KOPT-K1 (cell line): ENCODE data around the gene LAD1.

ENCODE experiments used
- H3K27ac ChIP-seq: fragments of 200-600 bp; sonication (generic); 2 replicates; pipeline ENCODE4 v1.5.1; 2016; ENCODE audit warnings: antibody characterized with exemption, mild to moderate bottlenecking, low read depth, low read length; ENCODE audit not compliant: poor library complexity, severe bottlenecking
- H3K36me3 ChIP-seq: fragments of 200-600 bp; sonication (generic); 2 replicates; pipeline ENCODE4 v1.5.1; 2017; ENCODE audit warnings: antibody characterized with exemption, mild to moderate bottlenecking, low read length, moderate library complexity; ENCODE audit not compliant: insufficient read depth
- H3K9me3 ChIP-seq: fragments of 200-600 bp; sonication (generic); 2 replicates; pipeline ENCODE4 v1.5.1; 2017; ENCODE audit warnings: antibody characterized with exemption, low read length, mild to moderate bottlenecking; ENCODE audit not compliant: insufficient read depth, poor library complexity, severe bottlenecking

Gene LAD1

DNA sequence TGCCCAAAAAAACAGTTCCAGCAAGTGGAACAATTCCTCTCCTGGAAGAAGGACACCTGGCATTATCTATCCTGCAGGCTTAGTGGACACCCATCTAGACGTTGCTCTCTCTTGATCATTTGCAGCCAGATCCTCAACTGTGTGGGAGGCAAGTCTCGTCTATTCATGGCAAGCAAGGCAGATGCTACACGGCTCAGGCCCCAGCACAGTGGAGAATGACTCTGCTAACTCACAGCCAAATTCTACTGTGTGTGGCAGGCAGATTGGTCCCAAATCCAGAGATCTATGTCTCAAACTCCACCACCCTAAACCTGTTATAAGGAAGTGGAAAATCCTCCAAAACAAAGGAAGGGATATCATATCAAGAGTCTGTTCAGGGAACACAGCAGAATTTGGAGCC is 28.6 kb downstream of the LAD1 start:
- no peaks in the 10 kb centered on the region for H3K36me3 ChIP-seq
- no peak overlapping the region for H3K27ac ChIP-seq
- H3K9me3 ChIP-seq = no peaks in the 10 kb centered on the region

DNA sequence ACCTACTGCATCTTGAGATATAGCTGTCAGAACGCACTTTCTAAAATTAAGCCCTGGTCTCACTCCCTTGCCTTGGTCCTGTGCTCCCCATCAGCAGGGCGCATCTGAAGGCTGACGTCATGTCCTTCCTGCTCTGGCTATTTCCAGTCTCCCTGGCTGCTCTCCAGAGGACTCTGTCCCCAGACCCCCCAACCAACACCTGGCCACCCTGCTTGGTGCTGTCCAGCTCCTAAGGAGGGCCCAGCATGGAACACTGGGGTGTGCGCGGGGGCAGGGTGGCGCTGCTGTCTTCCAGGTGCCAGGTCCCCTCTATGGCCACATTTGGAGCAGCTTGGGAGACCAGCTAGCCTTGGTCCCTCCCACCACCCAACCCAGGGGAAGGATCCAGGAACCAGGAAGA is 29.9 kb downstream of the LAD1 start:
- Histone ChIP-seq H3K9me3 (no peaks in the 10 kb centered on the region), H3K36me3 (no peaks in the 10 kb centered on the region), H3K27ac (no peak overlapping the region)

DNA sequence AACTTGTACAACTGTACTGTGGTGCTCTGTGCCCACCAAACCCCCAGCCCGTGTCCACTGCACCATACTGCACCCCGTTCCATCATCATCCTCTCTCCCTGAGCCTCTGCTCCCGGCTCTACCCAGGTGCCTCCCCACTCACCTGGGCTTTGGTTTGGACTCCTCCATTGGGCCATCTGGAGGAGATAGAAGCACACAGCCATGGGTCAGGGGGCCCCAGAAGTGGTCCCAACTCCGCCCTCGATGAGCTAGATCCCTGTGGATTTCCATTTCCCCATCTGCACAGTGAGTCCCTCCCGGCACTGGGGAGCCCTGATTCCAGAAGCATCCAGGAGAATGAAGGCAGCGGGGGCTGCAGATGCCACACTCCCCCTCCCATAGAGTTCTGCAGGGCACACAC is 32.4 kb downstream of the LAD1 start:
- H3K27ac ChIP-seq = no peak overlapping the region
- no peaks in the 10 kb centered on the region for H3K9me3 ChIP-seq
- no peaks in the 10 kb centered on the region for H3K36me3 ChIP-seq

DNA sequence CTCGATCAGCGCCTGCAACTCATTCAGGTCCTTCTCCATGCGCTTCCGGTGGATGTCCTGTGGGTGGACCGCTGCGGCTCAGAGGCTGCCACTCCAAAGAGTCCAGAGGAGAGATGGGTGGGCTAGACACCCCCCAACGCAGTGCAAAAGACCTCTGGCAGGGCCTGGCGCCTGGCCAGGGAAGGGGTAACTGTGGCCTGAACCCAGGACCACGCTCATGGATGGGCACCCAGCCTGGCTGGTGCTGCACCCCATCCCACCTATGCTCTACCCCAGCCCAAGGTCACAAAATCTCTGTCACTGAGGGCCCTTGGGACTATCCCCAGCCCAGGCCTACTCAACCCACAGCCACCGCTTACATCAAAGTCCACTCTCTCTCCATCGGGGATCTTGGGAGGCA is 33.9 kb downstream of the LAD1 start:
- Histone ChIP-seq H3K27ac (no peak overlapping the region), H3K36me3 (no peaks in the 10 kb centered on the region), H3K9me3 (no peaks in the 10 kb centered on the region)

DNA sequence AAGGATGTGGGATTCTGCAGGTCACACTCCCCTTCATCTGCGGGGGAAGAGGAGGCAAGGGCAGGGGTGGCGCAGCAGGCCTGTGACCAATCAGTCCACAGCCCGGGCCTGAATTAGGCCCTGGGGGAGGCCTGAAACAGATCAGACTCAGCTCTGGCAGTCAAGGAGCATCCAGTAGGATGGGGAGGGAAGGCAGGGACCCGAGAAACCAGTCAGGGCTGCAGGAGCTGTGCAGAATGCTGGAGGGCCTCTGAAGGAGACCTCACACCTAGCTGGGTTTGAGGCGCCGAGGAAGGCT is 34.4 kb downstream of the LAD1 start:
- no peaks in the 10 kb centered on the region for H3K9me3 ChIP-seq
- no peak overlapping the region for H3K27ac ChIP-seq
- H3K36me3 ChIP-seq = no peaks in the 10 kb centered on the region

DNA sequence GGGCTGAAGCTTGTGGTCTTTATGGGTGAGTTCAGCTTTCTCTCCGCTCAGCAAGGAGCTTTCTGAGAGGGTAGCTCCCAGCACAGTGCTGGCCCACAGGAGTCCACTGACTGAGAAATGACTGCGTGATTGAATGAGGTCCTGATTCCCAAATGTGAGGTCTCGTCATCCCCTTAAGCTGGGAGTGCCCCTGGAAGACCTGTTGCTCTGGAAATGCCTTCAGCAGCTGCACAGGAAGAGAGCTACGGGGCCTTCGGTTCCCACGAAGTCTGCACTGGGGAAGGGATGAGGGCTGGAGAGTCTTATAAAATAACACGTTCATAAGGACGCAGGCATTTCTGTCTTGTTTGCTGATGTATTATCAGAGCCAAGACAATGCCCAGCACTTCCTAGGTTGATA is 35.7 kb downstream of the LAD1 start:
- no peaks in the 10 kb centered on the region for H3K36me3 ChIP-seq
- H3K27ac ChIP-seq = no peak overlapping the region
- no peaks in the 10 kb centered on the region for H3K9me3 ChIP-seq

DNA sequence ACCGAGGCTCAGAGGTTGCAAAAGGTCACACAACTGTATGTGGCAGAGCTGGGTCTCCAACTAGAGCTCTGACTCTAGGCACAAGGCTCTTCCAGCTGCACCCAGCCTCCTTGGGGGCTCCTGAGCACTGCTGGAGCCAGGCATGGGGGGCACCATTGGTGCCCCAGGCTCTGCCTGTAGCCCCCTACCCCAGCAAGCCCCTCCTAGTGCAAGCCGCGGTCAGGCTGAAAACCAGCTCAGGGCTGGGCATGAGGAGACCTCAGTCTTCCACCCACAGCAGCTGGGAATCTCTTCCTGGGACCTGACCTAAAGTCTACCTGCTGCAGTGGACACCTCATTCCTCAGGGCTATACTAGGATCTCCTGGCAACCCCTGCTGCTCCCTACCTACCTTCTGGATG is 36.2 kb downstream of the LAD1 start:
- Histone ChIP-seq H3K9me3 (no peaks in the 10 kb centered on the region), H3K27ac (no peak overlapping the region), H3K36me3 (no peaks in the 10 kb centered on the region)

DNA sequence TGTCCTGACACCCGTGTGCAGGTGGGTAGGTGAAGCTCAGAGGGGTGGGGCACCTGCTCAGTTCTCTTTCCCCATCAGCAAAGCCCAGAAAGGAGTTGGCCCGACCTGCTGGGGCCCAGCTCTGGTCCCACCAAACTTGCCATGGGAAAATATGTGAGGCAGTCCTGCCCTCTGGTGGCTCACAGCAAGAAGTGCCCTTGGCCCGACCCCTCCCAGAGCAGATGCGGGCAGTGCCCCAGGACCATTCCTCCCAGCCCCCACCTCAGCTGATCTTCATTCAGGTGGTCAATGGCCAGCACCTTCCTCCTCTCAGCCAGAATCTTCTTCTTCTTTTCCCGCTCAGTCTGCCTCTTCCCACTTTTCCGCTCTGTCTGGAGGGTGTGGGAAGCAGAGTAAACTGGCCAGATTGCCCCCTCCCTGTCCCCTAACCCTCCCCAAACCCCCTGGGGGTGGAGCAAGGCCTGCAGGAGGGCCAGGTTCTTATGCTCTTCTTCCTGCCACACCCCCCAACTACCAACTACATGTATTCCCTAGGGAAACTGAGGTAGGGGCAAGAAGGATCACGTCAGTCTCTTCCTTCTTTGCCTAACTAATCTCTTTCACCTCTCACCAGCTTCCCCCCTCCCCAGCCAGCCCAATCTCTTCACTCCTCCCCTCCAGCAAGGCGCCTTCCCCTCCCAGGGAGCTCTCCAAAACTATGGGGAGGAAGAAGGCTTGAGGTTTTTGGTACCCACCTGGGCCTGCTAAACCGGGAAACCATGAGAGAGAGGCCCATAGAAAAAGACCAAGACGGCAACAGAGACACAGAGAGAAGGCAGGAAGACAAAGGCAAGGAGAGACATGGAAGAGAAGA is 37.2 kb downstream of the LAD1 start:
- H3K9me3 ChIP-seq = no peaks in the 10 kb centered on the region
- no peak overlapping the region for H3K27ac ChIP-seq
- no peaks in the 10 kb centered on the region for H3K36me3 ChIP-seq

DNA sequence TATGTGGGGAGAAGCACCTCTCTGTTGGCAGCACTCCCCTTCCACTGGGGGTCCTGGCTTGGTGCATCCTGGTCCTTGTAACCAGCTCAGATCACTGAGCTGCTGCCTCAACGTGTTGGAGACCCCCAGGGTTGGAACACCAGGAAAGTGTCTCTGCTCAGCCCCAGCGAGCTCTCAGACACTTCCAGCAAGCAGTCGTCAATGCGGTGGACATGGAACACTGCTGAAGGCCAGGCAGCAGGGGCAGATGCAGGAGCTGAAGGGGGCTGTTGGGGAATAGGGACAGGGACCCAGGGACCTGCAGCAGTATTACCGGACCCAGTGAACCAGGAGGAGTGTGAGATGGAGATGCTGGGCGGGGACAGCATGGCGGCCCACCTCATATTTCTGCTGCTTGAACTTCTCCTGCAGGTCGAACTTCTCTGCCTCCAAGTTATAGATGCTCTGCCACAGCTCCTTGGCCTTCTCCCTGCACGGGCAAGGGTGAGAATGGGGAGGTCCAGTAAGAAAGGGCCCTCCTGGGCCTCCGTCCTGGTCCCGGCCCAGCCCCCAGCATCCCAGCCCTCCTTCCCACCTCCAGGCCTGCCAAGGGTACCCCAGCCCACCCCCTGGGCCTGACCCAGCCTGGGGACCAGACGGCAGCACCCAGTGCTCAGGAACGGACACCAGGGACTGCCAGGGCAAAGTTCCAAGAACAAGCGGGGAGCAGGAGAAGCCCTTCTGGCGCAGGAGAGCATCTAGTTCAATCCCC is 38.0 kb downstream of the LAD1 start:
- Histone ChIP-seq H3K9me3 (no peaks in the 10 kb centered on the region), H3K27ac (no peak overlapping the region), H3K36me3 (no peaks in the 10 kb centered on the region)

DNA sequence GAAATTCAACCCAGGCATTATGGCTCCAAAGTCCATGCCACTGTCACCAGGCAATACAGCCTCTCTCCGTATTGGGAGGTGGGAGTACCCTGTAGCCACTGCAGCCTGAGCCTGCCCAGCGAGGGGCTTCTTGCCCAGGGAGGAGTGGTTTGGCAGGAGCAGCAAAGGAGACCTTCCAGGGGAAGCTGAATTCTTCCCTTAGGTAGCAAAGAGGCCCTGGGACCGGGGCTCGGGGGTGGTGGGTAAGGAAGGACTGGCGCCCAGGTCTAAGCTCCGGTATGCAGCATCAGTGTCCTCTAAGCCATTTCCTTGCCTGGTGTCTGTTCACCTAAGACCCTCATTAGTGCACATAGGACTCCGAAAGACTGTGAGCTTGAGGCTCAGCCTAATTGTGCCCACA is 38.6 kb downstream of the LAD1 start:
- Histone ChIP-seq H3K27ac (no peak overlapping the region), H3K36me3 (no peaks in the 10 kb centered on the region), H3K9me3 (no peaks in the 10 kb centered on the region)

DNA sequence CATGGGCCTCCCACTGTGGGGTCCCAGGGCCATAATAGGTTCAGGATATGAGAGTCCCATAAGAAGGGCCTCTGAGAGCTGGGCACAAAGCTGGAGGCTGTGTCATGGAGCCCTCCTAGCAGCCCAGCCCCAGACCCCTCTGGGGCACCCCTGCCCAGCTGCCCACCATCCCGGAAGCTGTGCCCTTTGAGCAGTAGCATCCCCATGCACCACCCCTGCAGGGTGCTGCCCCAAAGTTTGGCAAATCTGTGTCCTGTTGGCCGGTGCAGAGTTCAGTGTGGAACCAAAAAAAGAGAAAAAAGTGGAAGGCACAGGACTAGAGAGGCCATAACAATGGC is 39.3 kb downstream of the LAD1 start:
- no peaks in the 10 kb centered on the region for H3K36me3 ChIP-seq
- no peak overlapping the region for H3K27ac ChIP-seq
- H3K9me3 ChIP-seq = no peaks in the 10 kb centered on the region

DNA sequence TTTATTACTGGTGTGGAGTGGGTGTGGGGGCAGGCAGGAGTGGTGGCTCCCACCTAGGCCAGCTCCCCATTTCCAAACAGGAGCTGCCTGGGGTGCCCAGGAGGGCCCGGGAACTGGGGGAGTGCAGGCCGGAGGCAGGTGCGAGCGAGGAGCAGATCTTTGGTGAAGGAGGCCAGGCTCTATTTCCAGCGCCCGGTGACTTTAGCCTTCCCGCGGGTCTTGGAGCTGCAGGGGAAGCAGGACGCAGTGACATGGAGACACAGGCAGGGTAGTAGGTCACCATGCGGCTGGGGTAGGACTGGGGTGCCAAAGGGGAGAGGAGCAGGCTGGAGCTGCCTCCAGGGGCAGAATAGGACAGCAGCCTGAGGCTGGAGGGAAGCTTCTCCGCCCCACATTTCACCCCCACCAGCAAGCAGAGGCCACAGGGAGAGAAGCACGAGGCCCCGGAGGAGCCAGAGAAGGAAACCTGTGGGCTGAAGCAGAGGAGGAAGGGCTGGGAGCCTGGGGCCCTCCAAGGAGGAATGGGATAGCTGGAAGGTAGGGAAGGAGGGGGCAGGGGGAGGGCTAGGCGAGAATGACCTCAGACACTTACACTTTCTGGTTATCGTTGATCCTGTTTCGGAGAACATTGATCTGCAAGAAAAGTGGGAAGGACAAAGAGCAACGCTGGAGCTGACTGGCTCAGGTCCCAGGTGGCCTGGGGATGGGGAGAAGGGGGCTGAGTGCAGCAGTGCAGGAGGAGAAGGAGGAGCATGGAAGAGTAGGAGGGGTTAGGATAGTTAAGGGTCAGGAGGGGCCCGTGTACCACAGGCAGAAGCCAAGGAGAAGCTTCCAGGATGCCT is 39.9 kb downstream of the LAD1 start:
- H3K27ac ChIP-seq = no peak overlapping the region
- H3K9me3 ChIP-seq = no peaks in the 10 kb centered on the region
- H3K36me3 ChIP-seq = no peaks in the 10 kb centered on the region

DNA sequence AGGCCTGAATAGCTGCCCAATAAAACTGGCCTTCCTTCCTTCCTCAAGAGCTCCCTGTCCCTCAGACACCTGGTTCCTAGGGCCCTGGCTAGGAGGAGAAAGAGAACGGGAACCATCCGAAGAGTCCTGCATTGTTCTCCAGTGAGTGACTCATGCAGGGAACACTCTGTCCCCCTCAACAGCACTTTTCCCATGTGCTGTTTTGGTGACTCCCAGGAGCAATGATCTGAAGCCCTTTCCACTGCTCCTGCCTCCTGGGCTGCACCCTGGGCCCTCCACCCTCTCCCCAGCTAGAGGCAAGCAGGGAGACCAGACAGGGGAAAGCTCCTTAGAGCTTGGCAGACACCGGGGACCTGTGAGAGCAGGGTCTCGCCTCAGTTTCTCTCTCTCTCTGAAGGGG is 40.5 kb downstream of the LAD1 start:
- Histone ChIP-seq H3K9me3 (no peaks in the 10 kb centered on the region), H3K36me3 (no peaks in the 10 kb centered on the region), H3K27ac (no peak overlapping the region)

DNA sequence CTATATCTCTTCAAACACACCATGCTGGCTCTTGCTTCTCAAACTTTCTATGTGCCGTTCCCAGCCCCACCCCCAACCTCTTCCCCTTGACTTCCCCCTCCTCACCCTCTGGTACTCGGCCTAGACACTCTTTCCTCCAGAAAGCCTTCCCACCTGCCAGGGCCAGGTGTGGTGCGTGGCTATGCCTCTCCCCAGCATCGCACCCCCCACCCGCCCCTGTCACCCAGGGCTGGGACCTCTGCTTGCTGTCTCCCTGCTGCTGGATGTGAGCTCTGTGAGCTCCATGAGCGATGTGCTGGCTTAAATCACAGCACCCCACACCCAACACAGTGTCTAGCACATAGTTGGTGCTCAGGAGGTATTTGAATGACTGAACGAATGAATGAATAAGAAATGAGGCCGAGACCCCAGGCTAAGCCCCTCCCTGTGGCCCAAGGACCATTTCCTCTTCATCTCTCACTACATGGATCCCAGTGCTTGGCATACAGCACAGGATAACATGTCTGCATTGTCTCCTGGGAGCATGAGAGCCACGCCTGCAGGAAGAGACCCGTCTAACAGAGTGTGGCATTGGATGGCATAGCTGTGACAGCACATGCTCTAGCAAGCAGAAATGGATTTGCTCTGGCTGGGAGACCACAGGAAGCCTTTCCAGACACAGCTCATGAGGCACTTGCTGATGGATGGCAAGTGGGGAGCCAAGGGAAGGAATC is 41.3 kb downstream of the LAD1 start:
- Histone ChIP-seq H3K36me3 (no peaks in the 10 kb centered on the region), H3K27ac (no peak overlapping the region), H3K9me3 (no peaks in the 10 kb centered on the region)

DNA sequence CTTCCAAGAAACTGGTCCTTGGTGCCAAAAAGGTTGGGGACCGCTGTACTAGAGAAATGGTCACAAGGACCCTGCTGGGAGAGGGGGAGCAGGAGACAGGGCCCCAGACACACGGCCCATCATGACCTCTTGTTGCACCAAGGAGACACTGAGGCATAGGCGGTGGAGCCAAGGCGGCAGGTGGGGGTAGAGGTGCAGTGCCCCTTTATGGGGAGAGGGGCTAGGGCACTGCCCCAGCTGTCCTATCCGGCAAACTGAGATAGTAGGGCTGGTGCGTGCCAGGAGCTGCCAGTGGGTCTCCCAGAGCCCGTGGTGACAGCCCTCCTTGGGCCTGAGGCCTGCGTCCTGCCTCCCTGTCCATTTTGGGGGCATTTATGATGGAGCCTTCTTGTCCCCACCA is 41.9 kb downstream of the LAD1 start:
- Histone ChIP-seq H3K27ac (no peak overlapping the region), H3K9me3 (no peaks in the 10 kb centered on the region), H3K36me3 (no peaks in the 10 kb centered on the region)
